GM21390 (cell line): ENCODE data around the gene PLPP3.
"Not testable (repeated sequence)": the region's sequence is repeated elsewhere in the genome, so short reads cannot be mapped to it uniquely, and the experiment has no call there.

Source experiments
- ATAC-seq: cut with Tn5 transposase; IDR thresholded peaks from one replicate; pipeline ENCODE4 v1.9.1; 2021; ENCODE audit not compliant: unreplicated experiment

The PLPP3 gene

DNA sequence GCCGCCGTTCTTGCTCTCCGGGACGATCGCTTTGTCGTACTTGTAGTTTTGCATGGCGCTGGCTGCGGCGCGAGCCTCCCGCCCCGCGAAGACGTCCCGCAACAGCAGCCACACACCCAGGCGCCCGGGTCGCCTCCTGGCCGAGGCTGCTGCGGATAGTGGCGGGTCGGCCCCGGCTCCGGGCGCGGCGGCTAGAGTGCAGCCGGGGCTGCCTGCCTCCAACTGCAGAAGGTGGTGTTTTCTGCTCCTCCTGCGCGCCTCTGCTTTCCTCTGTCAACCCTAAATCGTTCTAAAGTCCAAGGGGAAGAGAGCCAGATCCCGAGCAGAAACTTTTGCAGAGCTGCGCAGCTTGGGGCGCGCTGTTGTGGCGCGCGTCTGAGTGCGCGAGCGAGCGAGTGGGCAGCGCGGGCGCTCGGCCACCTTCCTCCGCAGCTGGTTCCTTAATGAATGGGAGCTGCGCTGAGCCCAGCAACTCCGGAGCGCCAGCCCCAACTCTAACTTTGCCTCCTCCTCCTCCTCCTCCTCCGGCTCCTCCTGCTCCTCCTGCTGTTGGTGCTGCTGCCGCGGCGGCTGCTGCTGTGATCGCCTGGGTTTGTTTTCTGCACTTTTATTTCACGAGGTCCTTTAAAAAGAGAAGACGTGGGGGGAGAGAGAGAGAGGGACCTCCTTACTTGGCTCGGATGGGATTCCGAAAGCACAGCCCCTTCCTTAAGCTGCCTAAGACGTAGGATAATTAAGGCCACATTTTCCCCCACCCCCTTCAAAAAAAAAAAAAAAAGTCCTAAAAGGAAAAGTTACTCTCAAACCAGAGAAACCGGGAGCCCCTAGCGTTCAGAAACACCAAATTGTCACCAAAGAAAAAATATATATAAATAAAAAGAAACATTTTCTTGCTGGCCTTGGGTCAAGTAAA, at the start of gene PLPP3:
Gene PLPP3, minus strand, starts transcription at position 601 of the 913 bp plus-strand sequence. Its CDS starts 547 bp downstream, at position 54.
- no peak for ATAC-seq

DNA sequence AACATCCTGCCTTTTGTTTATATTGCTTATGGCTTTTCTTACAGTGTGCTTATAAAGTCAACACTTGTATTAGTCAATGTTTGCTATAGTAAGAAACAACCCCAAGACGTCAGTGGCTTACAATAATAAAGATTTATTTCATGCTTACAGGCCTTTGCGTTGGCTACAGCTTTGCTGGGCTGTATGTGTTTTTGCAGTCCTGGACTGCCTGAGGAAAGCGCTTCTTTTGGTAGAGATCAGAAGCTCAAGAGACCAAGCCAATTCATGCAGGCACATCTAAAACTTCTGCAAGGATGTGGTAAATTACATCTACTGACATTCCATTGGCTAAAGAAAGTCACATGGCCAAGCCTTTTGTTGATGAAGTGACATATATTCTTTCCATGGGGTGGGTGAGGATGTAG, 48.3 kb upstream of the PLPP3 start:
- no peak for ATAC-seq

DNA sequence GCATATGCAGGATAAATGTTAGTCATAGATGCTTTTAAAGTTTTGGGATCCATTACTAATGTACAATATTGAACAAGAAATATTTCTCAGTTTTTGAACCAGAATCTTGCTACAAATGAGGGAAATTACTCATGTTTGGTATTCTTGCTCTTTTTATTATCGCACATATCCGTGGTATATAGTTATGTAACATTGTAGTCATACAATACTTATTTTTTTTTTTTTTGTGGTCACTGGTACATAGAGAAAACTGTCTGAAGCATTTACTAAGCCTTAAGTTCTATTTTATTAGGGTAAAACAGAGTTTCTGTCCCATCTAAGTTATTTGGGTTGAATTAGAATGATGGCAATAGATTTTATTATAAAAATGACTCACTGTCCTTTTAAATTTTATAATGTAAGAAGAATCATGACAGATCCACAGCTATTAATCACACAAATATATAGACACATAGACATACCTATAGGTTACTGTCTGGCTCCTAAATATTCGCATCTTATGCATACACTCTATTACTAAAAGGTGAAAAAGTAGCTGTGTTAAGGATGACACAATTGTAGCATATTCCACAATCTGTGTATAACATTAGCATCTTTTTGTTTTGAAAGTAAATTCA, 47.8 kb upstream of the PLPP3 start:
- ATAC-seq, result no peak

DNA sequence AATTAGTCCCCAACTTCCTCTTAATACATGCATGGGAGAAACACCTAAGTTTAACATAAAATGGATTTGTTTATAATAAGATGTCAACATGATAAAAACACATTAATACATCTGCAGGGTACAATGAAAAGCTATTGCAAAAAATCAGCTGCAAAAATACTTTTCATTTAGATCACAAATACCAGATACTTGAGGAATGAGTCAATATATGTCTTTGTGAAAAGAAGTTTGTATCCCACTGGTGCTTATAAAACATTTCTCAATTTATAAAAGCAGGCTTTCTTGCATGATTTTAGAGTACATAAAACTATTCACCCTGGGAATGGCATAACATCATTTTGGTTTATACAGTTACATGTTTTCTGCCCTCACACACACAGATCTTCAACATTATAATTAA, 47.2 kb upstream of the PLPP3 start:
- ATAC-seq, result no peak

DNA sequence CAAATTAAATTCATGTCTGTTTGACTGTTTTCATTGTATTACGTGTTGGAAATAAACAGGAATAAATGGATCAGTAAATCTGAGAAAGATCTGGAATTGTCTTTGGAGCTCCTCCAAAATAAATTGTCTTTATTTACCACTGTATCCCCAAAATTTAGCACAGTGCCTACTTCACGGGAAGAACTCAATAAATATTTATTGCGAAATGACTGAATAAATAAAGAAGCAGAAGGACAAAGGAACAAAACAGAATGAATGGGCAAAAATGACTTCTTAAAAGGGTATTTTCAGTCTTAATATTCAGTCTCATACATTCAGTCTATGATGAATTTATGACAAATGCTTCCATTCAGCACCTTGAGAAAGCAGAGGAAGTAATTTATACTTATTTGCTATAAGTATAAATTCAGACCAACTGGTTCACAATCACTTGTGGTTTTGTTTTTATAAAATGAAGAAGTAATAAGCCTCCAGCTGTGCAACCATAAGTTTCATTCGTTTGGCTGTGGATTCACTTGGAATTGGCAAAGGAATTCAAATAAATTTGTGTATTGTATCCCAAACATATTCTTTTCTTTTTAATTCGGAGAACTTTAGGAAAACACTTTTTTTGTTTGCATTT, 46.6 kb upstream of the PLPP3 start:
- ATAC-seq, result no peak

DNA sequence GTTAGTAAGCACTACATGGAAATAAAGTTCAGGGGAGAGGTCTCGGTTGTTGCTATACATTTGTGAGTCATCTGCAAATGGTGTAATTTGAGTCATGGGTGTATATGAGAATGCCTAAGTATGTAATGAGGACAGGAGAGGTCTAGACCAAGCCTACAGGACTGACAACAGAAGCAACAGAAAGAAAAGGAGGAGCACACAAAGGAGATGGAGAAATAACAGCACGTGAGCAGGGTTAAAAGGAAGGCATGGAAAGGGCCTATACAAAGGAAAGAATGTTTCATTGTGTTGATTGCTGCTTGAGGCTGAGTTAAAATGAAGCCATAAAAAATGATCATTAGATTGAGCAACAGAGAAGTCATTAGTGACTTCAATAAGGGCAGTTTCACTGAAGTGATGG, 37.8 kb upstream of the PLPP3 start:
- no peak for ATAC-seq

DNA sequence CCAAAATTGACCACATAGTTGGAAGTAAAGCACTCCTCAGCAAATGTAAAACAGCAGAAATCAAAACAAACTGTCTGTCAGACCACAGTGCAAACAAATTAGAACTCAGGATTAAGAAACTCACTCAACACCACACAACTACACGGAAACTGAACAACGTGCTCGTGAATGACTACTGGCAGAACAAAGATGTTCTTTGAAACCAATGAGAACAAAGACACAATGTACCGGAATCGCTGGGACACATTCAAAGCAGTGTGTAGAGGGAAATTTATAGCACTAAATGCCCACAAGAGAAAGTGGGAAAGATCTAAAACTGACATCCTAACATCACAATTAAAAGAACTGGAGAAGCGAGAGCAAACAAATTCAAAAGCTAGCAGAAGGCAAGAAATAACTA, 31.4 kb upstream of the PLPP3 start:
- ATAC-seq, result not testable (repeated sequence)

DNA sequence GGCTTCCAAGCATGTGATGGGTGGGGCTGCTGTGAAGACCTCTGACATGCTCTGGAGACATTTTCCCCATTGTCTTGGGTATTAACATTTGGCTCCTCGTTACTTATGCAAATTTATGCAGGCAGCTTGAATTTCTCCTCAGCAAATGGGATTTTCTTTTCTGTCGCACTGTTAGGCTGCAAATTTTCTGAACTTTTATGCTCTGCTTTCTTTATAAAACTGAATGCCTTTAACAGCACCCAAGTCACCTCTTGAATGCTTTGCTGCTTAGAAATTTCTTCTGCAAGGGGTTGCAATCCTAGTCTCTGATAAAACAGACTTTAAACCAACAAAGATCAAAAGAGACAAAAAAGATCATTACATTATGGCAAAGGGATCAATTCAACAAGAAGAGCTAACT, 30.7 kb upstream of the PLPP3 start:
- not testable (repeated sequence) for ATAC-seq

DNA sequence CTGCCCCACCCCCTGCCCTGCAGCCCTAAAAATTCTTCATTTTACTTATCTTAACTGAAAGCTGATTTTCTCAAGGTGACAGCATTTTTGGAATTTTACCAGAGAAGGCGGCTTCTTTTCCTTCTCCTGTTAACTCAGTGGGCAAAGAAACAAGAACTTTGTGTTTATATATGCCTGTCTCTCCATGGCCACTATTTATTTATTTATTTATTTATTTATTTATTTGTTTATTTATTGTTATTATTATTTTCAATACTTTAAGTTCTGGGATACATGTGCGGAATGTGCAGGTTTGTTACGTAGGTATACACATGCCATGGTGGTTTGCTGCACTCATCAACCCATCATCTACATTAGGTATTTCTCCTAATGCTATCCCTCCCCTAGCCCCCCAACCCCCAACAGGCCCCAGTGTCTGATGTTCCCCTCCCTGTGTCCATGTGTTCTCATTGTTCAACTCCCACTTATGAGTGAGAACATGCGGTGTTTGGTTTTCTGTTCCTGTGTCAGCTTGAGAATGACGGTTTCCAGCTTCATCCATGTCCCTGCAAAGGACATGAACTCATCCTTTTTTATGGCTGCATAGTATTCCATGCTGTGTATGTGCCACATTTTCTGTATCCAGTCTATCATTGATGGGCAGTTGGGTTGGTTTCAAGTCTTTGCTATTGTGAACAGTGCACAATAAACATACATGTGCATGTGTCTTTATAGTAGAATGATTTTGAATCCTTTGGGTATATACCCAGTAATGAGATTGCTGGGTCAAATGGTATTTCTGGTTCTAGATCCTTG, 16.2 kb upstream of the PLPP3 start:
- ATAC-seq, result not testable (repeated sequence)

DNA sequence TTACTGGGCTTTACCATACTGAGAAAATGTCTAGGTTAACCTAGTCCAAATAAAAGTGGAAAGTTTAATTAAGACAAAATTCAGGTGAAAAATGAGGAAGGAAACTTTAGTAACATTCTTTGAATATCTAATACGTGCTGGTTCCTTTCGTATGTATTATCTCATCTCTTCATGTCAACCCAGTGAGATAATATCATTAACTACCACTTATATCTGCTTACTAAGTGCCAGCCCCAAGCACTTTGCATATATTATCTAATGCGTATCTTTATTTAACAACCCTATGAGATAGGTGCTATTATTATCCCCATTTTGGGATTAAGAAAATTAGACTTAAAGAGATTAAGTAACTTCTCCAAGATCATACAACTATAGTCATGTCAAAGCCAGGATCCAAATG, 12.5 kb upstream of the PLPP3 start:
- ATAC-seq, result no peak

DNA sequence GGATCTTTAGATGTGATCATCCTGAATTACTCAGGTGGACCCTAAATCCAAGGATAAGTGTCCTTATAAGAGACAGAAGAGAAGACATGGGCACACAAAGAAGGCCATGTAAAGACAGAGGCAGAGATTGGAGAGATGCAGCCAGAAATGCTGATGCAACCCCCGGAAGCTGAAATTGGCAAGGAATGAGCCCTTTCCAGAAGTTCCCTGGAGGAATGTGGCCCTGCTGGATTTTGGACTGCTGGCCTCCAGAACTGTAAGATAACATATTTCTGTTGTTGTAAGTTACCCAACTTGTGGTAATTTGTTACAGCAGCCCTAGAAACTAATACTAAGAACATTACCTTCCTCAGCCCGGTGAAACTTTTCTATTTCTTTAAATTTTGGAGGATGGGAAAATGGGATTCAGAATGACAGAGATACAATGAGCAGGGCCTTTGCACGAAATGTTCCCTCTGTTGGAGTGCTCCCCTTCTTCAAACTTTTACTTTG, 11.2 kb upstream of the PLPP3 start:
- ATAC-seq, result no peak

DNA sequence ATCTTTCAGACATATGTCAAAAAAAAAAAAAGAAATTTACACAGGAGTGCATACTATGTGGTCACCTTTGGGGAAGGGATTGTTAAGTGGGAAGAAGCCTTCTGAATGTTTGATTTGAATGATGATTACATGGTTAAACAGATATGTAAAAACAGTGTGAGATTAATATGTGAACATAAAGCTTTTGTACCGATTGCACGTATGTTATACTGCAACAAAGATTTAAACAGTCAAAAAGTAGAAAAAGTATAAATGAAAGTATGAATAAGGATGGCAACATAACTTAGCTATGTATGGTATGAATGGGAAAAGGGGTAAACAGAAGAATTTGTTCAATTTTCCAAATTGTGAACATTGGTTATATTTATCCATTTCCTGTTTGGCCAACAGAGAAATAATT, 10.0 kb upstream of the PLPP3 start:
- ATAC-seq, result no peak

DNA sequence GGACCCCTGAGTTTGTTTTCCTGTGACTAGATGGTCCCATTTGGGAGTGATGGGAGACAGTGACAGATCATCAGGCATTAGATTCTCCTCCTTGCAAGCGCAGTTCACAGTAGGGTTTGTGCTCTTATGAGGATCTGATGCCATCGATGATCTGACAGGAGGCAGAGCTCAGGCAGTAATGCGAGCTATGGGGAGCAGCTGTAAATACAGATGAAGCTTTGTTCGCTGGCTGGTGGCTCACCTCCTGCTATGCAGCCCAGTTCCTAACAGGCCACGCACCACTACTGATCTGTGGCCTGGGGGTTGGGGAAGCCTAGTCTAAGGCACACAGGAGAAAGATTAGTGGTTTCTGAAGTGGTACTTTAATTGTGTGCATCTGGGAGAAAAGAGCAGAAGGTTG, 7.1 kb upstream of the PLPP3 start:
- ATAC-seq, result no peak

DNA sequence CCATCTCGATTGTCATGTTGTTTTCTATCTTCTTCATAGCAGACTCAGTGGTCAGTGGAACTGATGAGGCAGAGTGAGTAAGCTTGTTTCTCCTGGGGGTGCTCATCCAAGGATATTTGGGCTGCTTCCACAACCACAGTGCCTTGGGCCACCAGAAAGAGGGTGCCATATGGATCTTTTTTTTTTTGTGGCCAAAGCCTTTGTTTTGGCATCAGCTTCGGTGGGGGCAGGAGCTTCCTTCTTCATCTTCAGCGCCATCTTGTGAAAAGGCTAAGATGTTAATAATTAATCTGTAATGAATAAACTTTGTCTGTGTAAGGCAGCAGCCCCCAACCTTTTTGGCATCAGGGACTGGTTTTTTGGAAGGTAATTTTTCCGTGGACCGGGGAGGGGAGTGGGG, 6.6 kb upstream of the PLPP3 start:
- no peak for ATAC-seq

DNA sequence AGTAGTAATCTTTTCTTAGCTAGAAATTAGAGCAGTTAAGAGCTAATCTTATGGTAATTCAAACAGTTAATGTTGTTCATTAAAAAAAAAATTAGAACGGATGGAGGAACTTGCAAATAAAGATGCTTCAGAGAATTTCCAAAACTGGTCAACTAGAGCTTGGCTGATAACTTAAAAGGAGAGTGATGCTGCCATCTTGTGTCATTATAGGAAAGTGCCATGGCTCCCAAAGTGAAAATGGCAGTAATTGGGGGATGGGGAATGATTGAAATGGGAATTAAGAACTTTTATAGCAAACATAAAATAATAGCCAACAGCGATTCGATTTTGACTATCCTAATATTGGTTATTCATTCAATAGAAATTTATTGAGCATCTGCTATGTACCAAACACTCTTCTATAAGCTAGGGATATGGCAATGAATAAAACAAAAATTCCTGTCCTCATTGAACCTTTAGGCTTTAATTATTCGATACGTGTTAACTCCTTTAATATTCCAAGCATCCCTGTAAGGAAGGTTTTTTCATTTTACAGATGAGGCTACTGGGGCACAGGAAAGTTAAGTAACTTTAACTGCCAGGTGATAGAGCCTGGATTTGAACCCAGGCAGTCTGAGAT, 5.7 kb upstream of the PLPP3 start:
- ATAC-seq, result no peak

DNA sequence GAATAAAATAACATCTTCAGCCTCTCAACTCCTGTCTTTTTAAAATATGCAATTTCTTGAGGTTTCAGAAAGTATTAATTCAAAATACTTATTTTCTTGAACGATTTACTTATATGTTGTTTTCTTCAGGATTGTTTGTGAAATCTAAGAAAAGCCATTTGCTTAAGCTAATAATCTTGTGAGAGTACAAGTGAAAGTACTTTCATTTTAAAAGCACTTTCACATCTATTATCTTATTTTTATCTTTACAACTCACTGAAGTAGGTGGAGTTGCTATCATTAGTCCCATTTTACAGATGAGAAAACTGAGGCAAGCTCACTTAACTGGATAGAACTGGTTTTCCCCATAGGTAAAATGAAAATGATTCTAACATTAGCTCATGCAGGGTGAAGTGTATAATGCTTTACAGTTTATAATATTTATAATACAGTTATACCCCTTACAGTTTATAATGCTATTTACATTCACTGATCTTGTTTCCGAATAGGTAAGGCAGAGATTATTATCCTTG, 4.7 kb upstream of the PLPP3 start:
- ATAC-seq, result no peak

DNA sequence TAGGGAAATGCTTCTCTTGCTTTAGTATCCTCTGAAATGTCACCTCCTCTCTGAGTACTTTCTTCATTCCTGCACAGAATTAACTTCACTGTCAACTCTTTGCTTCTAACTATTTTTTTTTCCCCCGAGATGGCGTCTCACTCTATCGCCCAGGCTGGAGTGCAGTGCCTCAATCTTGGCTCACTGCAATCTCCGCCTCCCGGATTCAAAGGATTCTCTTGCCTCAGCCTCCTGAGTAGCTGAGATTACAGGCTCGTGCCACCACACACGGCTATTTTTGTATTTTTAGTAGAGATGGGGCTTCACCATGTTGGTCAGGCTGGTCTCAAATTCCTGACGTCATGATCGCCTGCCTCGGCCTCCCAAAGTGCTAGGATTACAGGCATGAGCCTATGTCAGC, 1.4 kb upstream of the PLPP3 start:
- no peak for ATAC-seq

DNA sequence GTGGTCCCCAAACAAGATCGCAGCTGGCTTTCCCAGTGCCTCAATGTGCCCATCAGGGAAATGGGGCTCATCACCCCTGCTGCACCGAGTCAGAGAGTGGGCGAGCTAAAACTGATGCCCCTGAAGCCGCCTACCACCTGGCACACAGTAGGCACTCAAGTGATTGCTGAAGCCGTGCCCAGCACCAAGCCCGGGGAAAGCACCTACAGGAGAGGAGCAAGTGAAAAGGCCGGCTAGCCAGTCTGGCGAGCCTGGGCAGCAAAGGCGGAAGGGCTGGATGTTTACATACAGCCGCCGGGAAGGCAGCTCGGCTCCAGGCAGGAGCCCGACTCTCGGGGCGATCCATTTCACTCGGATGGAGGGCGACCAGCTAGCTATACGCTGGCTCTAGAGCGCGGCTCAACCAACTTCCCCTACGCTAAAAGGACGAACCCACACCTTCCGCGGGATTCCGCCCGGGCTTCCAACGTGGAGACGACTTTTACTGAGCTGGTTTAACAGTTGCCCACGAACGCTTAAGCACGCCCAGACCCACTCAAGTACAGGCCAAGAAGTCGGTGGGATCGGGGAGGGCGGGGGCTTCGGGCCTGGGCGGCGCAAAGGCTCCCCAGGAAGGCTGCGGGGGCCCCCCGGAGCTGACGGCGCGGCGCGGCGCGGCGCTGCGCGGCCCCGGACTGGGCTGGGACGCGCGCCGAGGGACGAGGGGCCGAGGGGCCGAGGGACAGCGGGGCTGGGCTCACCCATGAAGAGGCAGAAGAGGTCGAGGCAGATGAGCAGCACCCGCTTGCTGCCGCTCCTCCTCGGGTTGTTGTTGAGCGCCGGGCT, 1.0 kb downstream of the PLPP3 start:
- no peak for ATAC-seq

DNA sequence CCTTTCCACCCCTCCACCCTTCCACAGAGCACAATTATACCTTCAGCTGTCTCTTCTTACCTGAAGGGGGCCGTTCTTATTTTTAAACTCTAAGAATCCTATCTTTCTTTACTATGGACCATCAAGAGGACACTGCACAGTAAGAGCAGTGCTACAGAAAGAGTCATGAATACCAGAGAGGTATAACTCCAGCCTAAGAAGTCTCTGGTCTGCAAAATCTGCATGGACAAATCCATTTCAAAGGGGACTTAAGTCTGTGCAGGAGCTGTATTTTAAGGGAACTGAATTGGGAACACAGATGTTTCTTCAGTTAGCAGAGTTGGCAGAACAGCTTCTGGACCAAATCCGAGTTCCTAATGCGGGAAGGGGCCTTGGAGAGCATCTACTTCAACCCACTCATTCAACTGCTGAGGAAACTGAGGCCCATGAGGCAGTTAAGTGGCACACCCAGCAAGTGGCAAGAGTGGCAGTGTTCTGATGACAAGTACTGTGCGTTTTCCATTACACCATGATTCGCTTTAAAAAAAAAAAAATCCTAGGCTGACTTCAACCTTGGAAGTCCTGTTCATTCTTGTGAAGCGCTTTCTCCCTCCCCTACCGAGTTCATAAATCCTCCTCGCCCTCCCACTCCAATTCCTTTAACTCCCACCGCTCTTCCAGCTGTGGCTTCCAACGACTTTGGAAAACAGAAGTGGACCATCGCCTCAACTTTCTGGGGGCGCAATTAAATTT, 1.8 kb downstream of the PLPP3 start:
- no peak for ATAC-seq
